NOMO-1 treated with DMSO at 0.1 percent for 48 hours (cell line): Measurements from ENCODE around the gene SRGAP1.

ENCODE experiments used
- DNase-seq: peaks from one replicate; lab custom pipeline; 2025; ENCODE audit not compliant: unreplicated experiment; lab: John Stamatoyannopoulos, UW

SRGAP1 gene

GRCh38 chr12:63934936-63935335 is 90.4 kb downstream of the SRGAP1 start:
- DNase-seq, result no peak

- DNase-seq, result no peak
These were observed 90.9 kb downstream of the SRGAP1 start for GRCh38 chr12:63935361-63935760.

GRCh38 chr12:63937378-63938316 is 93.1 kb downstream of the SRGAP1 start:
- no peak for DNase-seq

DNA sequence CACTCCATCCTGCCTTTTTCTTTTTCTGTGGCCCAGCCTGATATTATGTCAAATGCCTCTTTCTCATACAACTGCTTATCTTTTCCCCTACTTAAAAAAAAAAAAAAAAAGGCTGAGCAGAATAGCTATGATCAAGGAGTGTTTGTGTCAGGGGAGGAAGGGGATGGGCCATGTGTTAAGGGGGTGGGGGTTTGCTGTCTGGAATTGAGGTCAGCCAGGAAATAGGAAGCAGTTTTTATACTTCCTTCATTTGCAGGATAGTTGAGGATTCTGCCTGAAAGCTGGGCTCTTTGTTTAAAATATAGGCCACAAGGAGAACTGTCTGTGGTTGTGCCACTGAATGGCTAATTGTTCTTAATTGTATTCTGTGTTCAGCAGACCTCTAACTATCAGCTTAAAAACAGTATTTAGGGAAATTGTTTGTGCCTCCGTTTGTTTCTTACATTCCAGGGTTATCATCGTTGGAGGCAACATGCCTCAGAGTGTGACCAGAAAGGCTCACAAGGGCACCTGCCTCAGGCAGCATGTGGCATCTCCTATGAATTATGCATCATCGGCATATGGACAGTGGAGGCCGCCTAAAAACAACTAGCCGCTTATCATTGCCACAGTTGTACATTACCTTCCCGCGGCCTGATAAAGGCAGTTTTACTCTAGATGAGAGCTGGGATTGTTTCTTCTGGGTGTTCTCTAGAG is 96.0 kb downstream of the SRGAP1 start:
- peak; percentile 12 for DNase-seq

DNA sequence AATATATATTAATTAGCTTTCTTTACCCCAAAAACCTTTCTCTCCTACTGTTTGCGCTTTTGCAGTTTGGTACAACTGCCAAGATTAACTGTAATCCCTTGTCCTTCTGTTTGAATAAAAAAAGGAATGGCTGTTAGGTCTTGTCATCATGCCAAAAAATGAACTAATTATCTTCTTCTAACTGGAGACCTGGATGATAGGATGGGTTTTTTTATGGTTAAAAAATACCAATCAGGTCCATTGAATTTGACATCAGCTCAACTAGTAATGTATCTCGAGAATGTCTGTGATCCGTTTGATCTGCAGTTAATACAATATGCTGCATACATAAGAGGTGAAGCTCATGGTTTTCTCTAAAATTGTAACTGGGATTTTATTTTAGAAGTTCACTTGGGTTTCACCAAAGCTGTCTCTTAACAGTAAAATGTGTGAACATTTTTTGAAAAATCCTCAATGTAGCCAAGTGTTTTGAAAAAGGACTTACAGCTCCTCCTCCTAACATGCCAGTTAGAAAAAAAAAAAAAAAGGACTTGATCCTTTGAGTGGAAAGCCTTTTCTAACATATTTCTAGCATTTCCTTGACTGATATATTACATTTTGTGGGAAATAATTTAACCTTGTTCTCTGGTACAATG is 96.8 kb downstream of the SRGAP1 start:
- DNase-seq, result no peak

DNA sequence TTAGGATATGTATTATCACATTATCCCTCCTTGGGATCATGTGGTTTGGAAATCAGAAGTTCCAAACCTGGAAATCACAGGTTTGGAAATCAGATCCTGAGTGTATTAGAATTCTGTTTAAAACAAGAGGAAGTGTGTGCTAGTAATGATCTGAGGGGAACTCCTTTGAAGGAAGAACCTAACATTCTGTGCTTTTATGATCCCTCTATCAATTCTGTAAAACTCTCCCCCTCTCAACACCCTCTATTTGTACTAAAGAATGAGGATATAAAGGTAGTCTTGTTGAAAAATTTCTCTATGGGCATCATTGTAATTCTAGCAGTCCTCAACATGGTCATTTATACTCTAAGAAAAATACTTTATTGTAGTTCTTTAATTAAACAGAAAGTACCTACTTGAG is 97.4 kb downstream of the SRGAP1 start:
- peak; percentile 7 for DNase-seq

DNA sequence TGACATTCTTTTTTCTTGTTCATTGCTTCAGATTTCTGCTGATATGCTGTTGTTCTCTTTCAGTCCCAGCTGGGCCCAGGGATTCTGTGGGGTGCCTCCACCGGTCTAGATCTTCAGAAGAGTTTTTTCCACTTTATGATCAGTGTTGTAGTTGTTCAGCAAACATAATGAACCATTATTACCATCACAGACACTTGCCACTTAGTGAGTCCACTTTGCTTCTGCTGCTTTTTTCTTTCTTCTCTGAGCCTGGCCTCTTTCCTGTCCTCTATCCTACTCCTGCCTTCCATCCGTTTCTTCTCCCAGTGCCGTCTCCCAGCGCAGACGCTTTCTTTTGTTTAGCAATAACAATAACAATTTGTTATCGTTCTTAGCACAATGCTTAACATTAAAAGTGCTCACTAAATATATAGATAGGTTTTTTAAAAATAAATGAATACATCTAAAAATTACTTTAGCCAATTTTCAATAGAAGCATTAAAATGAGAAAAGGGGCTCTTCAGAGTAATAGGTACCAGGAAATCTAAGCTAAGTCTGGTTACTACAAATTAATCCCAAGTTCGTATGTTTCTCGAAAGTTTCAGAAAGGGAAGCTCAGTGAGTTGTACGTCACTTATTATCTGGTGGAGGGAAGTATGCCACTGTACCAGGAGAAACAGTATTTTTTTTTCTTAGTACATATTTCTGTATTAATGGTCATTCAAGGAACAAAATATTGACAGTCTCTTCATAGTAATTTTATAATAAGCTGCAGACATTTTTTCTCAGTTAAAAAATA is 98.2 kb downstream of the SRGAP1 start:
- no peak for DNase-seq

DNA sequence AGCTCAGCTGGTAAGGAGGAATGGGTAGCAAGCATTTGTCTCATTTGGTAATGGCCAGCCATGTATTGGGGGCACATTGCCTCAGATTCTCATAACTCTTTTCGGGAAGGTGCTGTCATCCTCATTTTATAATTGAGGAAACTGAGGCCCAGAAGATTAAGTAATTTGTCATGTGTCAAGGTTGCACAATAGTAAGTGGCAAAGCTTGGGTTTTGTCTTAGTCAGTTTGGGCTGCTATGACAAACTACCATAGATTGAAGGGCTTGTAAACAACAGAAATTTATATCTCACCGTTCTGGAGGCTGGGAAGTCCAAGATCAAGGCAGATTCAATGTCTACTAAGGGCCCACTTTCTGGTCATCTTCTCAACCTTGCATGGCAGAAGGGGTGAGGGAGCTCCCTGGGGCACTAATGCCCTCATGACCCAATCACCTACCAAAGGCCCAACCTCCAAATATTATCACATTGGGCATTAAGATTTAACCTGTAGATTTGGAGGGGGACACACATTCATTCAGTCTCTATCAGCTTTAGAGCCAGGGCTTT is 99.6 kb downstream of the SRGAP1 start:
- DNase-seq, result no peak

- no peak for DNase-seq
These were observed 100.2 kb downstream of the SRGAP1 start for GRCh38 chr12:63944586-63945228.

- no peak for DNase-seq
These were observed 101.3 kb downstream of the SRGAP1 start for GRCh38 chr12:63945777-63946176.

- DNase-seq, result no peak
These were observed 103.7 kb downstream of the SRGAP1 start for GRCh38 chr12:63948211-63948610.

GRCh38 chr12:63949902-63950301 is 105.4 kb downstream of the SRGAP1 start:
- DNase-seq, result no peak

- DNase-seq, result no peak
These were observed 108.5 kb downstream of the SRGAP1 start for GRCh38 chr12:63952995-63953394.

- DNase-seq, result peak; percentile 95
These were observed 111.5 kb downstream of the SRGAP1 start for GRCh38 chr12:63955831-63956666.

DNA sequence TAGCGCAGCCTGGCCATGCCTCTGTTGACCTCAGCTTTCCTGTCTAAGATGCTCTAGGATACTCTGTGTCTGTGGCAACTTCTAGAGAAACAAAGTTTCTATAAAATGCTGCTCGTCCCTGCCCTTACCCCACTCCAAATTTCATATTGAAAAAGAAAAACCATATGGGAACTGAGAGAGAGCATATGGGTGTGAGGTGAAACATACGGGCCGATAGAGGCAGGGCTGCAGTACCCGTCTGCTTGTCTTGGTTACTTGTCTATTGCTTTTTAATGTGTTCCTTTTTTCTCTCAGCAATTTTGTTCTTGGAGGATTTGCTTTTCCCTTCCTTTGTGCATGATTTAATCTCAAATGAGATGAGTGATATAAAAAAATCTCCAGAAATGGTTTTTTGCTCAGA is 113.0 kb downstream of the SRGAP1 start:
- no peak for DNase-seq

GRCh38 chr12:63958876-63959580 is 114.5 kb downstream of the SRGAP1 start:
- no peak for DNase-seq

DNA sequence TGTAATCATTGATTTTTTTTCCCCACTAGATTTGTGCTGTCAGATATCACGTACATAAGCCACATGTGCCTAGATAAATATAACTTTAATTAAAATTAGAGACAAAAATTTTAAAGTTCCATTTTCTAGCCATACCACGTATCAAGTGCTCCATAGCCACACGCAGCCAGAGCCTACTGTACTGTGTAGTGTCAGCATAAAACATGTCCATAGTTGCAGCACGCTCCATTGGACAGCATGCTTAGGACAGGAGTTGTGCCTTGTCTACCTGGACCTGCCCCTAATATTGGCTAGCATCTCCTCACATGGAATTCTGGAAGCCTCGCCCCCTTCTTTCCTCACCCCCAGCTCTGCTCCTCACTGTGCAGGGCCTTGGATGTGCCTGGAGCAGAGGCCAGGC is 116.5 kb downstream of the SRGAP1 start:
- no peak for DNase-seq

DNA sequence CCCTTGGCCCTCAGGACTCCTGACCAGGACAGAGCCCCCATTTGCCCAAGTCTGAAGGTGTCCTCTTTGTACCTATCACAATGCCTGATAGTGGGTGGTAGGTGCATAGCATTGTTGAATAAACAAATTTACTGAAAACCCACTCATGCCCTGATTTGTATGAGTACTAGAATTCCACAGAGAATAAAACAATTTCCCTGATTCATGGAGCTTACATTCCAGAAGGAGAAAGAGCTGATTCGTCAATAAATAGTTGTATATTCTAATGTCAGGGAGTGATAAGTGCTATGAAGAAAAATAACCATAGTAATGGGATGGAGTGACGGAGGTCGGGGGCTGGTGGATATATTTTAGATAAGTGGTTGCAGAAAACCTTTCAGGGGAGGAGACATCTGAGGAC is 117.0 kb downstream of the SRGAP1 start:
- DNase-seq, result no peak

- peak; percentile 28 for DNase-seq
These were observed 119.4 kb downstream of the SRGAP1 start for GRCh38 chr12:63963868-63964267.
